ENCODE results near the gene DCAF4.

DCAF4 gene

GRCh38 chr14:72982146-72982708 lies 56.0 kb downstream of the DCAF4 start:
- Histone ChIP-seq H3K9me3 (ENCODE audit: control insufficient read depth, low read length) (no peaks in the 10 kb centered on the region), H3K79me2 (no peaks in the 10 kb centered on the region), H3K4me1 (no peaks in the 10 kb centered on the region), H3K27ac (no peak overlapping the region), H3K4me3 (ENCODE audit: low read depth, low read length) (no peak overlapping the region), H3K9ac (no peak overlapping the region), H3K27me3 (ENCODE audit: control insufficient read depth, insufficient read depth, low read length) (no peaks in the 10 kb centered on the region), H2AFZ (no peak overlapping the region), H3K36me3 (ENCODE audit: control insufficient read depth, insufficient read depth, low read length) (no peaks in the 10 kb centered on the region), H3K4me2 (ENCODE audit: low read length) (no peak overlapping the region)
- TF ChIP-seq, protein P1, sequence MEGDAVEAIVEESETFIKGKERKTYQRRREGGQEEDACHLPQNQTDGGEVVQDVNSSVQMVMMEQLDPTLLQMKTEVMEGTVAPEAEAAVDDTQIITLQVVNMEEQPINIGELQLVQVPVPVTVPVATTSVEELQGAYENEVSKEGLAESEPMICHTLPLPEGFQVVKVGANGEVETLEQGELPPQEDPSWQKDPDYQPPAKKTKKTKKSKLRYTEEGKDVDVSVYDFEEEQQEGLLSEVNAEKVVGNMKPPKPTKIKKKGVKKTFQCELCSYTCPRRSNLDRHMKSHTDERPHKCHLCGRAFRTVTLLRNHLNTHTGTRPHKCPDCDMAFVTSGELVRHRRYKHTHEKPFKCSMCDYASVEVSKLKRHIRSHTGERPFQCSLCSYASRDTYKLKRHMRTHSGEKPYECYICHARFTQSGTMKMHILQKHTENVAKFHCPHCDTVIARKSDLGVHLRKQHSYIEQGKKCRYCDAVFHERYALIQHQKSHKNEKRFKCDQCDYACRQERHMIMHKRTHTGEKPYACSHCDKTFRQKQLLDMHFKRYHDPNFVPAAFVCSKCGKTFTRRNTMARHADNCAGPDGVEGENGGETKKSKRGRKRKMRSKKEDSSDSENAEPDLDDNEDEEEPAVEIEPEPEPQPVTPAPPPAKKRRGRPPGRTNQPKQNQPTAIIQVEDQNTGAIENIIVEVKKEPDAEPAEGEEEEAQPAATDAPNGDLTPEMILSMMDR (IDR thresholded peaks at IDR 0.05): no peak

- Histone ChIP-seq H3K9ac (no peak overlapping the region), H3K4me3 (ENCODE audit: low read depth, low read length) (no peak overlapping the region), H2AFZ (no peak overlapping the region), H3K27me3 (ENCODE audit: control insufficient read depth, insufficient read depth, low read length) (no peaks in the 10 kb centered on the region), H3K9me3 (ENCODE audit: control insufficient read depth, low read length) (no peaks in the 10 kb centered on the region), H3K4me2 (ENCODE audit: low read length) (no peak overlapping the region), H3K79me2 (no peaks in the 10 kb centered on the region), H3K36me3 (ENCODE audit: control insufficient read depth, insufficient read depth, low read length) (no peaks in the 10 kb centered on the region), H3K27ac (no peak overlapping the region), H3K4me1 (no peaks in the 10 kb centered on the region)
- TF ChIP-seq, protein P1 (IDR thresholded peaks at IDR 0.05): no peak
These were observed 60.0 kb downstream of the DCAF4 start for GRCh38 chr14:72986214-72986613.

DNA sequence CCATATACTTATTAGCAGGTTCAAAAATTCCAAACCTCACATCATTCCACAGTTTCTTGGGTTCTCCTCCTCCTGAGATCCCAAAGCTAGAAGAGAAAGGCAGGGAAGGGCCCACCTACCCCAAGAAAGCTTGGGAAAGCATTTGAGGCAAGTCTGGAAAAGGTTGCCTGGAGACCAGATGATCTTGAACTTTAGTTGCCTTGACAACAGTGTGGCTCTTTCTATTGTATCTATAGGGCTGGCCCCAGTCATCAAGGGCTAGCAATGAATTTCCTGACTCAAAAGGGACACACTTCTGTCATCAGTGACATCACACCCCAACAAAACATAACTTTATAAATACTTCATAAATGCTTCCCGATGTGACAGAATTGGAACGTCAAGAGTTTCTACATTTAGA lies 60.6 kb downstream of the DCAF4 start:
- no peak overlapping the region for H2AFZ ChIP-seq
- no peak overlapping the region for H3K4me2 ChIP-seq (ENCODE audit: low read length)
- H3K4me3 ChIP-seq (ENCODE audit: low read depth, low read length): no peak overlapping the region
- no peaks in the 10 kb centered on the region for H3K4me1 ChIP-seq
- H3K9ac ChIP-seq: no peak overlapping the region
- H3K27me3 ChIP-seq (ENCODE audit: control insufficient read depth, insufficient read depth, low read length): no peaks in the 10 kb centered on the region
- TF ChIP-seq, protein P1 (IDR thresholded peaks at IDR 0.05): no peak
- H3K27ac ChIP-seq: no peak overlapping the region
- no peaks in the 10 kb centered on the region for H3K9me3 ChIP-seq (ENCODE audit: control insufficient read depth, low read length)
- no peaks in the 10 kb centered on the region for H3K79me2 ChIP-seq
- H3K36me3 ChIP-seq (ENCODE audit: control insufficient read depth, insufficient read depth, low read length): no peaks in the 10 kb centered on the region

- Histone ChIP-seq H3K36me3 (ENCODE audit: control insufficient read depth, insufficient read depth, low read length) (no peaks in the 10 kb centered on the region), H3K79me2 (no peaks in the 10 kb centered on the region), H3K4me1 (no peaks in the 10 kb centered on the region), H3K9me3 (ENCODE audit: control insufficient read depth, low read length) (no peaks in the 10 kb centered on the region), H3K4me2 (ENCODE audit: low read length) (no peak overlapping the region), H3K27ac (no peak overlapping the region), H2AFZ (no peak overlapping the region), H3K4me3 (ENCODE audit: low read depth, low read length) (no peak overlapping the region), H3K9ac (no peak overlapping the region), H3K27me3 (ENCODE audit: control insufficient read depth, insufficient read depth, low read length) (no peaks in the 10 kb centered on the region)
- TF ChIP-seq, protein P1 (IDR thresholded peaks at IDR 0.05): no peak
These were observed 63.9 kb downstream of the DCAF4 start for GRCh38 chr14:72990171-72990570.

GRCh38 chr14:72996916-72997315 lies 70.7 kb downstream of the DCAF4 start:
- no peak overlapping the region for H3K4me3 ChIP-seq (ENCODE audit: low read depth, low read length)
- no peaks in the 10 kb centered on the region for H3K4me1 ChIP-seq
- no peak overlapping the region for H3K27ac ChIP-seq
- H3K9me3 ChIP-seq (ENCODE audit: control insufficient read depth, low read length): no peaks in the 10 kb centered on the region
- TF ChIP-seq, protein P1 (IDR thresholded peaks at IDR 0.05): no peak
- H2AFZ ChIP-seq: no peak overlapping the region
- no peaks in the 10 kb centered on the region for H3K79me2 ChIP-seq
- H3K36me3 ChIP-seq (ENCODE audit: control insufficient read depth, insufficient read depth, low read length): no peaks in the 10 kb centered on the region
- H3K27me3 ChIP-seq (ENCODE audit: control insufficient read depth, insufficient read depth, low read length): no peaks in the 10 kb centered on the region
- no peak overlapping the region for H3K9ac ChIP-seq
- no peak overlapping the region for H3K4me2 ChIP-seq (ENCODE audit: low read length)
